ENCODE data around the gene LY6G6D.

DNA sequence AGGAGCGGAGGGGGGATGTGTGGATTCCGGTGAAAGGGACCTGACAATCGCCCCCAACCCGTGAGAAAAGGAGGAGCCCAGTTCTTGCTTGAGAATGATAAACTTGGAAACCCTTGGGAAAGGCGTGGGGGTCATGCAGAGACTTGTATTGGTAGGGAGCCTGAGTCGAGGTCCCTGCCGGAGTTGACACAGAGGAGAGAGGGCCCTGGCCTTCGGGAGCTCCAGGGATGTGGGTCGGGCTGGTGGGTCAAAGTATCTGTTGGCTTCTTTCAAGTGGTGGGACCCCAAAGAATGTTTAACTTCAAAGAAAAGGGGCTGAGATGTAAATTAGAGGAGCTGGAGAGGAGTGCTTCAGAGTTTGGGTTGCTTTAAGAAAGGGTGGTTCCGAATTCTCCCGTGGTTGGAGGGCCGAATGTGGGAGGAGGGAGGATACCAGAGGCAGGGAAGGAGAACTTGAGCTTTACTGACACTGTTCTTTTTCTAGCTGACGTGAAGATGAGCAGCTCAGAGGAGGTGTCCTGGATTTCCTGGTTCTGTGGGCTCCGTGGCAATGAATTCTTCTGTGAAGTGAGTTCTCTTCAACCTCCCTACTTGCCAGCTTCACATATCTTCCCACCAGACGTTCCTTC, 48.7 kb upstream of the LY6G6D start:
- TF ChIP-seq CTCF (IDR thresholded peaks at IDR 0.05; ENCODE audit: low read depth, low read length) (no peak), POLR2A (IDR thresholded peaks at IDR 0.05; ENCODE audit: extremely low read depth, insufficient read length) (no peak), MYC (IDR thresholded peaks at IDR 0.05; ENCODE audit: low read depth, low read length) (no peak)
- TF ChIP-seq, protein P1, sequence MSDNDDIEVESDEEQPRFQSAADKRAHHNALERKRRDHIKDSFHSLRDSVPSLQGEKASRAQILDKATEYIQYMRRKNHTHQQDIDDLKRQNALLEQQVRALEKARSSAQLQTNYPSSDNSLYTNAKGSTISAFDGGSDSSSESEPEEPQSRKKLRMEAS (IDR thresholded peaks at IDR 0.05; ENCODE audit: low read depth, low read length), result no peak
